GM12865 (cell line): ENCODE measurements around the gene POLDIP3.
"Not testable (repeated sequence)": the region's sequence is repeated elsewhere in the genome, so short reads cannot be mapped to it uniquely, and the experiment has no call there.

Experiments
- DNase-seq: peaks from one replicate; pipeline ENCODE4 v3.0.0; 2010; ENCODE audit warnings: low read depth
- H3K4me3 ChIP-seq: 2 replicates; pipeline ENCODE4 v1.5.1; 2011; ENCODE audit warnings: mild to moderate bottlenecking, low read depth, low read length, control low read depth
- TF ChIP-seq, protein P1 (sequence below): IDR thresholded peaks from 2 replicates; pipeline ENCODE4 v1.5.1; 2011; ENCODE audit warnings: low read length, control low read depth, low read depth, inconsistent platforms; ENCODE audit not compliant: insufficient read depth; ENCODE audit errors: missing control alignments

POLDIP3 gene

DNA sequence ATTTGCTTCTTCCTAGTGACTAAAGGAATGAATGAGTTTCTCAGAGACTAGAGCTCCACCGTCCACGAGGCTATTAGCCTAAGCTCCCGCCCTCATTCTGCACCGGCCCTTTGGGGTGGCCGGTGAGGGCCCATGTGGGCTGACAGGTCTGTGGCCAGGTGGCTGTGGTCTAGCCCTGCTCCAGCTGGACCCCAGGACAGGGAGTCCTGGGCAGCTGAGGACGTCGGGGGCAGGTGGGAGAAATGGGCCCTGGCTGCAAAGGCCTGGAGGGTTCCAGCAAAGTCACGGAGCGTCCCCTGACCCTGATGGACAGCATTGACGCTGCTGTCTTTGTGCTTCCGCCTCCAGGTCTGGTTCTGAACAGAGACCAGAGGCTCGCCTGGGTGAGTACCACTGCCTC lies 48.7 kb downstream of the POLDIP3 start:
- no peak for DNase-seq
- H3K4me3 ChIP-seq, result no peak overlapping the region
- TF ChIP-seq, protein P1, sequence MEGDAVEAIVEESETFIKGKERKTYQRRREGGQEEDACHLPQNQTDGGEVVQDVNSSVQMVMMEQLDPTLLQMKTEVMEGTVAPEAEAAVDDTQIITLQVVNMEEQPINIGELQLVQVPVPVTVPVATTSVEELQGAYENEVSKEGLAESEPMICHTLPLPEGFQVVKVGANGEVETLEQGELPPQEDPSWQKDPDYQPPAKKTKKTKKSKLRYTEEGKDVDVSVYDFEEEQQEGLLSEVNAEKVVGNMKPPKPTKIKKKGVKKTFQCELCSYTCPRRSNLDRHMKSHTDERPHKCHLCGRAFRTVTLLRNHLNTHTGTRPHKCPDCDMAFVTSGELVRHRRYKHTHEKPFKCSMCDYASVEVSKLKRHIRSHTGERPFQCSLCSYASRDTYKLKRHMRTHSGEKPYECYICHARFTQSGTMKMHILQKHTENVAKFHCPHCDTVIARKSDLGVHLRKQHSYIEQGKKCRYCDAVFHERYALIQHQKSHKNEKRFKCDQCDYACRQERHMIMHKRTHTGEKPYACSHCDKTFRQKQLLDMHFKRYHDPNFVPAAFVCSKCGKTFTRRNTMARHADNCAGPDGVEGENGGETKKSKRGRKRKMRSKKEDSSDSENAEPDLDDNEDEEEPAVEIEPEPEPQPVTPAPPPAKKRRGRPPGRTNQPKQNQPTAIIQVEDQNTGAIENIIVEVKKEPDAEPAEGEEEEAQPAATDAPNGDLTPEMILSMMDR, result no peak

DNA sequence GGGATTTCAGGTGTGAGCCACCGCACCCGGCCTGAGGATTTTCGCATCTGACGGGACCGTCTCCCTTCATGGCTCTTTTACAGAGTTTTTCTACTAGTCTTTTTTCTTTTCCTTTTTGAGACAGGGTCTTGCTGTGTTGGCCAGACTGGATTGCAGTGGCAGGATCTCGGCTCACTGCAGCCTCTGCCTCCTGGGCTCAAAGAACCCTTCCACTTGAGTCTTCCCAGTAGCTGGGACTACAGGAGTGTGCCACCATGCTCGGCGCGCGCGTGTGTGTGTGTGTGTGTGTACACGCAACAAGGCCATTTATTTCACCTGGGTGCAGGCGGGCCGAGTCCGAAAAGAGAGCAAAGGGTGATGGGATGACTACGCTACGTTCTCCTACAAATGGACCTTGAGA lies 50.0 kb downstream of the POLDIP3 start:
- TF ChIP-seq, protein P1, result no peak
- no peak overlapping the region for H3K4me3 ChIP-seq
- no peak for DNase-seq

DNA sequence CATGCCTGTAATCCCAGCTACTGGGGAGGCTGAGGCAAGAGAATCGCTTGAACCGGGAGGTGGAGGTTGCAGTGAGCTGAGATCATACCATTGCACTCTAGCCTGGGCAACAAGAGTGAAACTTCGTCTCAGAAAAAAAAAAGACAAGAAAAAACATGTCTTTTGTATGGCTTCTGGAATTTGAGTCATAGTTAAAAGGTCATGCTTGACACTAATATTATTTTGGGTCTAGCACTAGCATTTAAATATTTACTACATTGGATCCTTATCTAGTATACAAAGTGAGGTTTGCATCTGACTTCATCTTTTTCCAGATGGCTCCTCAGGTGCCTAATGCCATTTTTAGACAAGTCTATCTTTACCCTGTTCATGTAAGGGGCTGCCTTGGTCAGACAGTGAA lies 50.7 kb downstream of the POLDIP3 start:
- not testable (repeated sequence) for H3K4me3 ChIP-seq, DNase-seq

DNA sequence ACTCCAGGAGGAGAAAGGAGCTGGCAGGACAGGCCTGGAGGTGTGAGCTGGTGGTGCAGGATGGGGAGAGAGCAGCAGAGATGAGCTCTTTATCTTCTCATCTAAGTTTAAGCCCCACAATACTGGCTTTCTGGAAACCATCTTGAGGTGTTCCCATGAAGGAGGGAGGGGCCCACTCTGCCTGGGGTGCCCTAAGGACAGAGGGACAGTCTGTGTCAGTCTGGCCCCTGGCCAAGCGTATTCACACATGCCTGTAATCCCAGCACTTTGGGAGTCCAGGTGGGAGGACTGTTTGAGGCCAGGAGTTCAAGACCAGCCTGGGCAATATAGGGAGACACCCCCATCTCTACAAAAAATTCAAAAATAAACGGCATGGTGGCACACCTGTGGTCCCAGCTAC lies 52.0 kb downstream of the POLDIP3 start:
- no peak overlapping the region for H3K4me3 ChIP-seq
- DNase-seq, result no peak
- TF ChIP-seq, protein P1, result no peak

DNA sequence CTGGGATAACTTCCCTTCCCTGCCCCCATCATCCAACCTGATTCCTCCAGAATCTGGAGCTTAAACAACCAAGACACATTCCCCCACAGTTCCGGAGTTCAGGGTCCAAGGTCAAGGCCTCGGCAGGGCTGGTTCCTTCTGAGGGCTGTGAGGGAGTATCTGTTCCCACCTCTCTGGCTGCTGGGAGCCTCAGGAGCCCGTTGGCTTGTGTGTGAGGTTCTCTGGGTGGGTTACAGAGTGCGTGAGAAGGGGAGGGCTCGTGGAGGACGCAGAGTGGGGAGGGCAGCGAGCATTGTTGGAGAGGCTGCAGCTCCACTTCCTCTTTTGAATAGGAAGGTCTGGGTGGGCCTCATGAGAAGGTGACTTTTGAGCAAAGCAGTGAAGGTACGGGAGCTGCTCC lies 52.4 kb downstream of the POLDIP3 start:
- DNase-seq, result no peak
- no peak overlapping the region for H3K4me3 ChIP-seq
- TF ChIP-seq, protein P1, result no peak

DNA sequence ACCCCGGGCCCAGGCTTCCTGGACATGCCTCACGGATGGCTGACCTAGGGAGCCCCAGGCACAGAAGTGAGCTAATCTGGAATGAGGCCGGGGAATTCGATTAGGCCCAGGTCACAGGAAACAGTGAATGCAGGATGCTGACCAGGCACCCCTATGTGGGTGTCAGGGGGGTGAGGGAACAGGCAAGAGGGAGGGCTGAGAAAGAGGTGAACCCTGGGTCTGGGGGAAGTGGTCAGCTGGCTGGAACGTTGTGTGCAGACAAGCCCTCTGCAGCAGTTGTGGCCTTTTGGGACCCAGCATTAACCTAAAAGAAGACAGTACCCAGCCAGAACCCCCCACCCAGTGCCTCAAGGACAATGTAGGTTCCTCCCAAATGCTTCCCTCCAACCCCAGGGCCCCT lies 52.8 kb downstream of the POLDIP3 start:
- TF ChIP-seq, protein P1, result no peak
- DNase-seq, result no peak

DNA sequence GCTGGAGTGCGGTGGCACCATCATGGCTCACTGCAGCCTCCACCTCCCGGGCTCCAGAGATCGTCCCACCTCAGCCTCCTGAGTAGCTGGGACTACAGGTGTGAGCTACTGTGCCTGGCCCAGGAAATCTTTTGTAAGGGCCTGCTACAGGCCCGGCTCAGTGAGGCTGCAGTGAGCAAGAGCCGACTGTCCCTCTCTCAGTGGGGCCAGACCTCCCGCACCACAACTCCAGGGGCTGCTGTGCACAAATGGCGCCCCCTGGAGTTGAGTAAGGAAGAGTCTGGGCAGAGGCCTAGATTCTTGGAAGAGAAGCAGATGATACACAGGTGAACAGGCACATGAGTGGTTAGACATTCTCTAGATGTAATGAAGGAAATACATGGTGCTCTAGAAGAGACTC lies 53.9 kb downstream of the POLDIP3 start:
- TF ChIP-seq, protein P1, result peak; percentile 44
- H3K4me3 ChIP-seq, result no peak overlapping the region
- peak; percentile 49 for DNase-seq

More for the DNA sequence above, 52.8 kb downstream of the POLDIP3 start:
- H3K4me3 ChIP-seq, result no peak overlapping the region
